Activated T-cell treated with anti-CD3 and anti-CD28 coated beads, Interleukin-2, amount 50 U/mL, for 72 hours (primary cell): ENCODE data around the gene CDC20B. TPM values are rescaled to one million over a fixed set of nuclear protein-coding genes. Genes with fewer than 3 reads are reported as not detected.

Experiments used
- ATAC-seq, 2 donors: fragments of 150-1000 bp; cut with Tn5 transposase; replicated peaks in 1 of 2; 2 replicates each; pipeline ENCODE4 v1.10.0; 2021; ENCODE audit warnings: moderate library complexity in 2 of 2, mild to moderate bottlenecking in 1 of 2
- DNase-seq, 2 donors: peaks; one replicate each; pipeline ENCODE4 v3.0.0; 2021 to 2022; ENCODE audit warnings: mixed read lengths in 1 of 2
- H3K27ac Mint-ChIP-seq: one replicate; pipeline ENCODE4 v1.8.0; 2022; ENCODE audit warnings: mild to moderate bottlenecking, moderate library complexity, mixed read lengths
- H3K27me3 Mint-ChIP-seq: one replicate; pipeline ENCODE4 v1.8.0; 2022; ENCODE audit warnings: low read depth, mixed read lengths
- H3K36me3 Mint-ChIP-seq, 2 donors: one replicate each; pipeline ENCODE4 v1.8.0; 2022; ENCODE audit warnings: mixed read lengths in 2 of 2, mild to moderate bottlenecking in 1 of 2; ENCODE audit not compliant: insufficient read depth in 2 of 2
- H3K4me1 Mint-ChIP-seq: one replicate; pipeline ENCODE4 v1.8.0; 2022; ENCODE audit warnings: low read depth, mixed read lengths
- H3K4me3 Mint-ChIP-seq, 2 donors: one replicate each; pipeline ENCODE4 v1.8.0; 2022; ENCODE audit warnings: mild to moderate bottlenecking in 2 of 2, mixed read lengths in 2 of 2, moderate library complexity in 2 of 2
- H3K9me3 Mint-ChIP-seq, 2 donors: one replicate each; pipeline ENCODE4 v1.8.0; 2022; ENCODE audit warnings: mixed read lengths in 2 of 2
- total RNA-seq, 2 donors: library from RNA; stranded (reverse); gene quantifications; one replicate each; pipeline ENCODE4 v1.2.3, GENCODE V29; 2022

CDC20B gene
- total RNA-seq, 2 donors from 2014 or later, result 0.07 to 0.10 TPM

- no peaks in the 10 kb centered on the region for H3K9me3 Mint-ChIP-seq
- ATAC-seq (peak; percentile 73 to 82), DNase-seq (peak; percentile 77 to 81)
- no peak overlapping the region for H3K27ac Mint-ChIP-seq
- H3K36me3 Mint-ChIP-seq, result no peaks in the 10 kb centered on the region
- peaks cover 39% of the 10 kb centered on the region for H3K27me3 Mint-ChIP-seq
- H3K4me3 Mint-ChIP-seq, result peak overlapping the region in 1 of 2 donors; percentile 39
- peaks cover 22% of the 10 kb centered on the region for H3K4me1 Mint-ChIP-seq
Observed at GRCh38 chr5:55146543-55147151, 26.3 kb downstream of the CDC20B start.

- Mint-ChIP-seq H3K27me3 (peaks cover 37% of the 10 kb centered on the region), H3K9me3 (no peaks in the 10 kb centered on the region), H3K27ac (no peak overlapping the region), H3K4me1 (peaks cover 28% of the 10 kb centered on the region), H3K4me3 (peak overlapping the region in 1 of 2 donors; percentile 39), H3K36me3 (no peaks in the 10 kb centered on the region)
- ATAC-seq (no peak), DNase-seq (no peak)
Observed at GRCh38 chr5:55146080-55146479, 26.9 kb downstream of the CDC20B start.

- Mint-ChIP-seq H3K9me3 (no peaks in the 10 kb centered on the region), H3K4me3 (no peak overlapping the region), H3K36me3 (no peaks in the 10 kb centered on the region), H3K27me3 (peaks cover 28% of the 10 kb centered on the region), H3K4me1 (peaks cover 33% of the 10 kb centered on the region), H3K27ac (no peak overlapping the region)
- no peak for DNase-seq
- ATAC-seq, result no peak
Observed at GRCh38 chr5:55143624-55144023, 29.4 kb downstream of the CDC20B start.

- H3K4me3 Mint-ChIP-seq, result peak overlapping the region; percentile 28 to 31
Observed at GRCh38 chr5:55141945-55142690, 30.9 kb downstream of the CDC20B start.

DNA sequence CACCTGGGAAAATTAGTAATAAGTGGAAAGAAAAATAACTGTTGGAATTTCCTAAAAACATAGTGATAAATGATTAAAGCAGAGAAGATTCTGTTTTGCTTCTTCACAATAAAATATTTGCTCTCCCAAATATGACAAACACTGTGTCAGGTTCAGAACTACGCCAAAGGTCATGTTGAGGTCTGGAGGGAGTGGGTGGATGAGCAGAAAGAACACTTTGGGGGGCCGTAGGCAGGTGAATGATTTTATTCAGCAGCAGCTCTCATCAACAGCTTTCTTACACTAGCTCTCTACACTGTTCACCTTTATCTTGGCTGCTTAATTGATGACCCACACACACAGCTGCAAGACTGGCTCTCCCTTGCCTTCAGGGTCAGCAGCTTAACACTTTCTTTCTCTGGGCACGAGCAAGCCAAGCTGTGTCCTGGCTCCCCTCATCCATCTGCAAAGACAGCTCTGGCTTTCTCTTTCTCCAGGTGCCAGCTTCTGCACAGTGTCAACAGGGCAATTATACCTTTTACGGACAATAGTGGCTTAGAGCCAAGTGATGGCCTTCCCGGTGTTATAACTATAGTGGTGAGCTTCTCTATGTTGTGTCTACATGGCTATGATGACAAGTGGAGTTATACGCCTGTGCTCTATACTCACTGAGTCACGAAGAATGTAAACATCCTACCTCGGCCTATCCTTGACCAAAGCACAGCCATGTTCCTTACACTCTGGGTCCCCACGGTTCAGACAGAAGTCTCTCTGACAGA is 31.9 kb downstream of the CDC20B start:
- DNase-seq (peak in 1 of 2 donors; percentile 3), ATAC-seq (peak; percentile 19 to 26)
- Mint-ChIP-seq H3K27ac (peak overlapping the region; percentile 13), H3K36me3 (no peaks in the 10 kb centered on the region), H3K9me3 (no peaks in the 10 kb centered on the region), H3K4me3 (peak overlapping the region in 1 of 2 donors; percentile 19), H3K4me1 (peaks cover 26% of the 10 kb centered on the region), H3K27me3 (peaks cover 28% of the 10 kb centered on the region)

More at GRCh38 chr5:55141945-55142690, 30.9 kb downstream of the CDC20B start:
- Mint-ChIP-seq H3K27ac (no peak overlapping the region), H3K4me1 (peaks cover 33% of the 10 kb centered on the region), H3K36me3 (no peaks in the 10 kb centered on the region), H3K27me3 (peaks cover 28% of the 10 kb centered on the region), H3K9me3 (no peaks in the 10 kb centered on the region)
- DNase-seq (peak; percentile 19 to 26), ATAC-seq (peak; percentile 79 to 82)

DNA sequence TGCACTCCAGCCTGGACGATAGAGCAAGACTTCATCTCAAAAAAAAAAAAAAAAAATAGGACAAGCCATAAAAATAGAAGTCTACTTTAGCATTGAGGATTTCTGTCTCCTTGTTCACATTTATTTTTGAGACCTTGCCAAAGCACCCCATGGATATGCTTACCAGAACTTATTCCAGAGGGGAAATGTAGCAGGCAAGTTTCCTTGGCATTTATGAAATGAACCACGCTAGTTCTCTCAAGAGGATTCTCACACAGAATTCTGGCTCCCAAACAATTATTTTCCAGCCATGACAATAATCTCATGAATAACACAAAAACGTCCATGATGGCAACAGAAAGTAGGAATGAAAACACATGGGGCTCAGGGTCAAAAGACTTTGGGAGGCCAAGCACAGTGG is 36.5 kb downstream of the CDC20B start:
- Mint-ChIP-seq H3K4me1 (peaks cover 27% of the 10 kb centered on the region), H3K36me3 (peaks cover 5 to 6% of the 10 kb centered on the region in 2 donors), H3K27ac (no peak overlapping the region), H3K9me3 (peaks cover 5 to 6% of the 10 kb centered on the region in 2 donors), H3K4me3 (no peak overlapping the region), H3K27me3 (peaks cover 17% of the 10 kb centered on the region)
- DNase-seq (no peak), ATAC-seq (no peak)

DNA sequence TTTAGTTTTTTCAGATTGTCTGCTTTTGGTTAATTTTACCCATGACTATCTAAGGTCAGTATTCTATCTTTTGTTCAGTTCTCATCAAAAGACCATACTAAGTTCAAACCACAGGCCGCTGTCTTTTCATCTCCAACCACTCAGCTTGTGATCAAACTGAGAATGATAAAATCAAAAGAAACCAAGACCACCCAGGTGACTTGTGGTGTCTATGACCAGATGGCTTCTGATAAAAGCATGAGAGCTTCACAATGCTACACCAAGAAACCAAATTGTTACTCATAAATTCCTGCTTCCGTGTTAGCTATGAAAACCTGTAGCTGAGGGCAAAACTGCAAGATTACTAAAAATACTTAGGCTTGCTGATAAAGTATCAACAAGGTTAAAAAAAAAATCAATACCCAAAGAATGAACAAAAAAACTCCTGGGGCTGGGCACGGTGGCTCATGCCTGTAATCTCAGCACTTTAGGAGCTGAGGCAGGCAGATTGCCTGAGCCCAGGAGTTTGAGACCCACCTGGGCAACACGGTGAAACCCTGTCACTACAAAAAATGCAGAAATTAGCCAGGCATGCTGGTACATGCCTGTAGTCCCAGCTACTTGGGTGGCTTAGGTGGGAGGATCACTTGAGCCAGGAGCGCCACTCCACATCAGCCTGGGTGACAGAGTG is 38.8 kb downstream of the CDC20B start:
- peaks cover 17% of the 10 kb centered on the region for H3K27me3 Mint-ChIP-seq
- DNase-seq (peak; percentile 40 to 50), ATAC-seq (peak; percentile 94 to 95)
- peak overlapping the region; percentile 80 for H3K27ac Mint-ChIP-seq
- H3K36me3 Mint-ChIP-seq, result peaks cover 12 to 16% of the 10 kb centered on the region in 2 donors
- H3K4me3 Mint-ChIP-seq, result peak overlapping the region; percentile 27 to 51
- peaks cover 13% of the 10 kb centered on the region in 2 donors for H3K9me3 Mint-ChIP-seq
- peaks cover 17% of the 10 kb centered on the region for H3K4me1 Mint-ChIP-seq

DNA sequence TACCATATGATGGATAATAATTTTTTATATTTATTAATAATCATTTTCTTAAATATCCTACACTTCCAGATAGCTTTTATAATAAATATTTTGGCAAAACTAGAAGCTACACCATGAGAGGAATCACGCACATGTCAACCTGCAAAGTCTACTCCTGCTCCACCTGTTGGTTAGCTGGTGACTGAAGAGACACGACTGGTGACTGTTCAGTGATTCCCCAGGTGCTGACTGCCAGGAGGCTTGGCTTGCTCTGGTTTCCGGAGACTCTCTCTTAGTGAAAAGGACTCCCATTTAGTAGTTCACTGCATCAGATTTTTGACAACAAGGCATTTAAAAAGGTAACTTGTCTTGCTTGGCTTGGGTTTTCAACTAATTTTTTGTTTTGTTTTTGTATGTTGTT is 49.6 kb downstream of the CDC20B start:
- peaks cover 4% of the 10 kb centered on the region for H3K4me1 Mint-ChIP-seq
- no peaks in the 10 kb centered on the region for H3K36me3 Mint-ChIP-seq

DNA sequence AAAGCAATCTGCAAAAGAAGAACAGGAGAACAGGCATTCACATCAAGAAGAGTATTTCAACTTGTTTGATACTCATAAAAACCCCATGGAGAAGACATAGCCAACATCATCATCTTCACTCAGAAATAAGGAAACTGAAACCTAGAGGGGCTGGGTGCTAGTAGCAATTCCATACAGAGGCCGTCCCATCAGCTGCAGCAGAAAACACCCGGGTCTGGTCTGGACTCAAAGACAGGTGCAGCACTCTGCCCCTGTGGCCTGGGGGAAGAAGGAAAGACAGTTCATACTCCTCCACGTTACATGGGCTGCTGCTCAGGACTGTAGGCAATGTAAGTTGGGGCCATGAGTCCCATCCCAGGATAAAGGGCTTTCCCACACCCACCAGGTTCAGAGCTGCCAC is 58.9 kb downstream of the CDC20B start:
- DNase-seq, result no peak
- Mint-ChIP-seq H3K4me3 (no peak overlapping the region), H3K9me3 (no peaks in the 10 kb centered on the region), H3K36me3 (peaks cover 0 to 2% of the 10 kb centered on the region in 2 donors), H3K27me3 (peaks cover 14% of the 10 kb centered on the region), H3K4me1 (peaks cover 27% of the 10 kb centered on the region), H3K27ac (no peak overlapping the region)
- ATAC-seq, result no peak

More for the DNA sequence above, 49.6 kb downstream of the CDC20B start:
- no peak overlapping the region for H3K27ac Mint-ChIP-seq
- no peaks in the 10 kb centered on the region for H3K9me3 Mint-ChIP-seq
- no peaks in the 10 kb centered on the region for H3K27me3 Mint-ChIP-seq
- no peak for DNase-seq
- no peak for ATAC-seq
- H3K4me3 Mint-ChIP-seq, result no peak overlapping the region

- H3K4me1 Mint-ChIP-seq, result peaks cover 27% of the 10 kb centered on the region
- peaks cover 14% of the 10 kb centered on the region for H3K27me3 Mint-ChIP-seq
- no peaks in the 10 kb centered on the region for H3K9me3 Mint-ChIP-seq
- no peak overlapping the region for H3K27ac Mint-ChIP-seq
- peaks cover 0 to 2% of the 10 kb centered on the region in 2 donors for H3K36me3 Mint-ChIP-seq
- no peak overlapping the region for H3K4me3 Mint-ChIP-seq
- ATAC-seq, result no peak
- DNase-seq, result no peak
Observed at GRCh38 chr5:55113327-55113726, 59.6 kb downstream of the CDC20B start.

DNA sequence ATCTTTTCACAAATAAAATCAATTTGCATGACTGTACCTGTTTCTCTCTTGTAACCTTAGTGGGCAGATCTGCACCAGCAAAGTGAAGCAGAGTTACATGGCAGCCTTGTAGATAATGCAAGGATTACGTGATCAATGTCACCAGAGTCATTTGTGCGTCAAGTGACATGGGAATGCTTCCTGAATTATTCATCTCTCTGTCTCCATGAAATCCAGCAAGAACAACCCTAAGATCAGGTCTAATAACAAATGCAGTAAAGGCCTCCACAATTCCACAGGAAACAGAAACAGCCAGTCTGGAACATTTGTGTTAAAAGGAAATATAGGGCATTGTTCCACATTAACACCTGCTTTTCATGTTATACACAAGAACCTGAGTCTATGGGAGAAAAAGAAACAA is 62.8 kb downstream of the CDC20B start:
- Mint-ChIP-seq H3K4me1 (peaks cover 18% of the 10 kb centered on the region), H3K36me3 (peaks cover 2 to 3% of the 10 kb centered on the region in 2 donors)

DNA sequence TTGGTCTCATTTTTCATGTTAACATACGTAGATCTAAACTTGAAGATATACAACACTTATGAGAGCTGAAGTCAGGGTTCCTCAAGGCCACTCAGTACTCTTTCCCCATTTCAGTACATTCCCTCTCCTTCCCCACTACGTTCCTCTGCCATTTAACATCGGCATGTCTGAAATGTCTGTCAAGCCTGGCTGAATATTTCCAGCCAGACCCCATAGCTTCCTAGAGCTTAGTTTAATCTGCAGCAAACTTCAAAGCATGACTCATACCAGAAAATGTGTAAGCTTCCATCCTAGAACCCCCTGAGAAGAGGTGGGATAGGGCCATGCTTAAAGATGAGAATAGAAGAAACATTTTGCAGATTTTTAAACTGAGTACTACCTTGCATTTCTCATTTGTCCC is 64.3 kb downstream of the CDC20B start:
- no peak for DNase-seq
- no peak overlapping the region for H3K27ac Mint-ChIP-seq
- H3K27me3 Mint-ChIP-seq, result peaks cover 24% of the 10 kb centered on the region
- H3K36me3 Mint-ChIP-seq, result peaks cover 2 to 3% of the 10 kb centered on the region in 2 donors
- H3K9me3 Mint-ChIP-seq, result no peaks in the 10 kb centered on the region
- no peak for ATAC-seq
- no peak overlapping the region for H3K4me3 Mint-ChIP-seq
- peaks cover 28% of the 10 kb centered on the region for H3K4me1 Mint-ChIP-seq

More for the DNA sequence above, 62.8 kb downstream of the CDC20B start:
- no peaks in the 10 kb centered on the region for H3K9me3 Mint-ChIP-seq
- H3K4me3 Mint-ChIP-seq, result no peak overlapping the region
- peaks cover 17% of the 10 kb centered on the region for H3K27me3 Mint-ChIP-seq
- DNase-seq, result no peak
- no peak overlapping the region for H3K27ac Mint-ChIP-seq
- no peak for ATAC-seq
